ENCODE measurements around the gene DLGAP4. TPM values are rescaled to one million over a fixed set of nuclear protein-coding genes. Genes with fewer than 3 reads are reported as not detected.

Gene DLGAP4
- polyA plus RNA-seq, 3 donors = 51.6 to 75.1 (median 66.5) TPM

GRCh38 chr20:36339646-36340592 is 33.8 kb downstream of the DLGAP4 start:
- DNase-seq (ENCODE audit: extremely low read depth in 1 of 11, low read depth in 9 of 11, low spot score in 4 of 11) = no peak

- DNase-seq (ENCODE audit: extremely low read depth in 1 of 11, low read depth in 9 of 11, low spot score in 4 of 11) = no peak
Observed at GRCh38 chr20:36340593-36340990, 34.5 kb downstream of the DLGAP4 start.

GRCh38 chr20:36341331-36342020 is 35.3 kb downstream of the DLGAP4 start:
- no peak for DNase-seq (ENCODE audit: extremely low read depth in 1 of 11, low read depth in 9 of 11, low spot score in 4 of 11)

GRCh38 chr20:36342331-36343120 is 36.4 kb downstream of the DLGAP4 start:
- DNase-seq (ENCODE audit: extremely low read depth in 1 of 11, low read depth in 9 of 11, low spot score in 4 of 11) = no peak

- DNase-seq (ENCODE audit: extremely low read depth in 1 of 11, low read depth in 9 of 11, low spot score in 4 of 11) = no peak
Observed at GRCh38 chr20:36343641-36344040, 37.5 kb downstream of the DLGAP4 start.

- DNase-seq (ENCODE audit: extremely low read depth in 1 of 11, low read depth in 9 of 11, low spot score in 4 of 11) = peak; percentile 59 to 81 (median 76)
Observed at GRCh38 chr20:36344517-36345132, 38.5 kb downstream of the DLGAP4 start.

GRCh38 chr20:36346256-36346655 is 40.1 kb downstream of the DLGAP4 start:
- DNase-seq (ENCODE audit: extremely low read depth in 1 of 11, low read depth in 9 of 11, low spot score in 4 of 11) = no peak

GRCh38 chr20:36349384-36350170 is 43.4 kb downstream of the DLGAP4 start:
- no peak for DNase-seq (ENCODE audit: extremely low read depth in 1 of 11, low read depth in 9 of 11, low spot score in 4 of 11)

- no peak for DNase-seq (ENCODE audit: extremely low read depth in 1 of 11, low read depth in 9 of 11, low spot score in 4 of 11)
Observed at GRCh38 chr20:36350439-36350838, 44.3 kb downstream of the DLGAP4 start.

- no peak for DNase-seq (ENCODE audit: extremely low read depth in 1 of 11, low read depth in 9 of 11, low spot score in 4 of 11)
Observed at GRCh38 chr20:36351937-36352336, 45.8 kb downstream of the DLGAP4 start.

- DNase-seq (ENCODE audit: extremely low read depth in 1 of 11, low read depth in 9 of 11, low spot score in 4 of 11) = no peak
Observed at GRCh38 chr20:36352843-36353553, 46.9 kb downstream of the DLGAP4 start.

GRCh38 chr20:36353740-36354139 is 47.6 kb downstream of the DLGAP4 start:
- DNase-seq (ENCODE audit: extremely low read depth in 1 of 11, low read depth in 9 of 11, low spot score in 4 of 11) = no peak

- DNase-seq (ENCODE audit: extremely low read depth in 1 of 11, low read depth in 9 of 11, low spot score in 4 of 11) = no peak
Observed at GRCh38 chr20:36355469-36356171, 49.5 kb downstream of the DLGAP4 start.

- DNase-seq (ENCODE audit: extremely low read depth in 1 of 11, low read depth in 9 of 11, low spot score in 4 of 11) = no peak
Observed at GRCh38 chr20:36359668-36360406, 53.7 kb downstream of the DLGAP4 start.

- no peak for DNase-seq (ENCODE audit: extremely low read depth in 1 of 11, low read depth in 9 of 11, low spot score in 4 of 11)
Observed at GRCh38 chr20:36360429-36360828, 54.3 kb downstream of the DLGAP4 start.

GRCh38 chr20:36361406-36361805 is 55.3 kb downstream of the DLGAP4 start:
- DNase-seq (ENCODE audit: extremely low read depth in 1 of 11, low read depth in 9 of 11, low spot score in 4 of 11) = no peak

Measured in renal cortex interstitium (tissue), 11 donors.